Natural killer cell (primary cell): Measurements from ENCODE around the gene CDC16. TPM values are rescaled to one million over a fixed set of nuclear protein-coding genes. Genes with fewer than 3 reads are reported as not detected.

Source experiments
- ATAC-seq, 3 donors: fragments of 150-1000 bp in 2 of 3; fragments of 200-7000 bp in 1 of 3; cut with Tn5 transposase; 1 replicate in 1 of 3; 2 replicates in 2 of 3; pipeline ENCODE4 v1.10.0; 2021; ENCODE audit warnings: mild to moderate bottlenecking in 2 of 3, moderate library complexity in 2 of 3
- DNase-seq, 2 donors: peaks; one replicate each; pipeline versions ENCODE4 v3.0.0 to v3.0.0-alpha.2; 2013 to 2021; ENCODE audit warnings: mixed read lengths in 1 of 2
- H3K27ac ChIP-seq: one replicate; pipeline ENCODE4 v1.5.1; 2013; ENCODE audit warnings: mild to moderate bottlenecking, low read length
- H3K27me3 ChIP-seq: one replicate; pipeline ENCODE4 v1.6.1; 2013; ENCODE audit warnings: low read length; ENCODE audit not compliant: control insufficient read depth, insufficient read depth
- H3K36me3 ChIP-seq: one replicate; pipeline ENCODE4 v1.6.1; 2013; ENCODE audit warnings: low read length; ENCODE audit not compliant: control insufficient read depth, insufficient read depth
- H3K4me1 ChIP-seq: one replicate; pipeline ENCODE4 v1.6.1; 2013; ENCODE audit warnings: low read length; ENCODE audit not compliant: control insufficient read depth, insufficient read depth
- H3K4me3 ChIP-seq: one replicate; pipeline ENCODE4 v1.5.1; 2013; ENCODE audit warnings: low read length
- H3K9me3 ChIP-seq: one replicate; pipeline ENCODE4 v1.6.1; 2013; ENCODE audit warnings: low read length; ENCODE audit not compliant: control insufficient read depth, insufficient read depth
- H3K27ac Mint-ChIP-seq, 2 donors: one replicate each; pipeline ENCODE4 v1.8.0; 2022; ENCODE audit warnings: mild to moderate bottlenecking in 2 of 2, mixed read lengths in 2 of 2, moderate library complexity in 1 of 2
- H3K27me3 Mint-ChIP-seq, 2 donors: one replicate each; pipeline ENCODE4 v1.8.0; 2022; ENCODE audit warnings: low read depth in 2 of 2, mixed read lengths in 2 of 2
- H3K36me3 Mint-ChIP-seq: one replicate; pipeline ENCODE4 v1.8.0; 2022; ENCODE audit warnings: mixed read lengths
- H3K4me1 Mint-ChIP-seq, 2 donors: one replicate each; pipeline ENCODE4 v1.8.0; 2022; ENCODE audit warnings: mixed read lengths in 2 of 2
- H3K4me3 Mint-ChIP-seq: one replicate; pipeline ENCODE4 v1.8.0; 2022; ENCODE audit warnings: mild to moderate bottlenecking, moderate library complexity, mixed read lengths
- H3K9me3 Mint-ChIP-seq, 2 donors: one replicate each; pipeline ENCODE4 v1.8.0; 2022; ENCODE audit warnings: mixed read lengths in 2 of 2
- CTCF ChIP-seq: fragments of 200-600 bp; IDR thresholded peaks from one replicate; pipeline ENCODE4 v1.8.0; 2022; ENCODE audit warnings: antibody characterized with exemption
- WGBS: methylation state at CpG from one replicate; pipeline ENCODE4 v1.1.7; 2013; ENCODE audit warnings: missing lambda C conversion rate; ENCODE audit not compliant: insufficient coverage; 5-methylcytosine and 5-hydroxymethylcytosine counted together
- intact Hi-C: fragments of 100-400 bp; cut with micrococcal nuclease; formaldehyde crosslinking; loops from one replicate; pipeline ENCODE4 v1.14.2; 2022
- total RNA-seq, 4 donors: library from RNA; stranded (reverse); fragments of 120-200 nt in 1 of 4; gene quantifications; one replicate each; pipeline versions ENCODE4 v1.2.3 to v1.2.4, GENCODE V29; 2013 to 2022

Gene CDC16
- total RNA-seq, 3 donors from 2014 or later (not counting 1 experiment from before 2014, with no cell fraction given) = 61.4 to 75.9 (median 70.7) TPM

DNA sequence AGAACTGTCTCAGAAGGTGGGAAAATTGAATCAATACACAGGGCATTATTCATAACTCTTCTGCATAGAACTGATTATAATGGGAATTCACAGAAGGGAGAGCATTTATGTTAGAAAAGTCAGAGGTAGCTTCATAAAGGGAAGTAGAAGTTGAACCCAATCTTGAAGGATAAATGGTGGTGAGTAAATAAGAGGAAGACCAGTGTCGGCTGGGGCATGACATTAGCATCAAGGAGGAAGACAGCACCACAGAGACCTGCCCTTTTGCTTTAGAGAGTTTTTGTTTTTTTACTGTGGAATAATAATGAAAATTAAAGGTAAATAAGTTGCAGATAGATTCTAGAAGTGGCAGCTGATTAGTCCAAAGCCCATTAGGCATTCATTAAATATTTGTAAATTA, 21.9 kb downstream of the CDC16 start:
- no peak for TF ChIP-seq CTCF
- Histone ChIP-seq H3K4me1 (peaks cover 13% of the 10 kb centered on the region), H3K4me3 (no peak overlapping the region), H3K27ac (no peak overlapping the region), H3K27me3 (no peaks in the 10 kb centered on the region), H3K36me3 (peaks cover 84% of the 10 kb centered on the region), H3K9me3 (no peaks in the 10 kb centered on the region)
- Mint-ChIP-seq H3K36me3 (peaks cover 45% of the 10 kb centered on the region), H3K27ac (peak overlapping the region; percentile 25 to 46), H3K4me1 (peaks cover 24 to 58% of the 10 kb centered on the region in 2 donors), H3K27me3 (no peaks in the 10 kb centered on the region), H3K4me3 (no peak overlapping the region), H3K9me3 (no peaks in the 10 kb centered on the region)
- no peak for ATAC-seq
- 61% methylated on average over 1 of the region's 1 CpG for WGBS
- DNase-seq = no peak
- intact Hi-C loops = no loop called here

DNA sequence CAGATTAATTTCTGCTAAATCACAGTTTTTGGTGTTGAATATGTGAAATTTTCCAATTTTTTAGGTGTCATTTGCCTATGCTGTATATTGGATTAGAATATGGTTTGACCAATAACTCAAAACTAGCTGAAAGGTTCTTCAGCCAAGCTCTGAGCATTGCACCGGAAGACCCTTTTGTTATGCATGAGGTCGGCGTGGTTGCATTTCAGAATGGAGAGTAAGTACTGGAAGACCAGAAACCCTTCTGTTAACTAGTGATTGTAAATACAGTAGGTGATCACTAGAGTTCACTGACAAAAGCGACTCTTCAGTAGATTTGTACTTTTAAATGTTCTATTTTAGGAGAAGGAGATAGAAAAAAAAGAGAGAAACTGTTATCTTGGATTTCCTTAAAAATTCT, 22.3 kb downstream of the CDC16 start:
- no peak for TF ChIP-seq CTCF
- Mint-ChIP-seq H3K27me3 (no peaks in the 10 kb centered on the region), H3K4me1 (peaks cover 28 to 57% of the 10 kb centered on the region in 2 donors), H3K9me3 (no peaks in the 10 kb centered on the region), H3K36me3 (peaks cover 46% of the 10 kb centered on the region), H3K4me3 (no peak overlapping the region), H3K27ac (no peak overlapping the region)
- Histone ChIP-seq H3K27me3 (no peaks in the 10 kb centered on the region), H3K4me1 (peaks cover 16% of the 10 kb centered on the region), H3K27ac (no peak overlapping the region), H3K36me3 (peaks cover 80% of the 10 kb centered on the region), H3K4me3 (no peak overlapping the region), H3K9me3 (no peaks in the 10 kb centered on the region)
- intact Hi-C loops = no loop called here
- WGBS = 86% methylated on average over 4 of the region's 4 CpGs
- ATAC-seq (no peak), DNase-seq (no peak)

DNA sequence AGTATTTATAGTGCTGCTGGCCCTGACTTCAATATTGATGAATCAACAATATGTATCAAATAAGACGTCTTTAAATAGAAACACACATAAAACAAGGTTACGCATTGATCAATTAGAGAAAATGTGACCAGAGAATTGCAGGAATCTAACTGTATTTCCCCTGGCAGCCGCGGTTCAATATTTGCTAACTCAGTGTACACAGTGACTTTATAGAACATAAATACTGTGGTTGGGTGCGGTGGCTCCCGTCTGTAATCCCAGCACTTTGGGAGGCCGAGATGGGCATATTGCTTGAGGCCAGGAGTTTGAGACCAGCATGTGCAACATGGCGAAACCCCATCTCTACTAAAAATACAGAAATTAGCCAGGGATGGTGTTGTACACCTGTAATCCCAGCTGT, 23.9 kb downstream of the CDC16 start:
- TF ChIP-seq CTCF = no peak
- DNase-seq (no peak), ATAC-seq (no peak)
- 98% methylated on average over 8 of the region's 8 CpGs for WGBS
- intact Hi-C loops = no loop called here
- Histone ChIP-seq H3K36me3 (peaks cover 74% of the 10 kb centered on the region), H3K27ac (no peak overlapping the region), H3K4me1 (peaks cover 30% of the 10 kb centered on the region), H3K9me3 (no peaks in the 10 kb centered on the region), H3K27me3 (no peaks in the 10 kb centered on the region), H3K4me3 (no peak overlapping the region)
- no peaks in the 10 kb centered on the region for H3K27me3 Mint-ChIP-seq
- no peak overlapping the region for H3K4me3 Mint-ChIP-seq
- H3K36me3 Mint-ChIP-seq = peaks cover 44% of the 10 kb centered on the region
- H3K4me1 Mint-ChIP-seq = peaks cover 43 to 71% of the 10 kb centered on the region in 2 donors
- H3K27ac Mint-ChIP-seq = no peak overlapping the region
- H3K9me3 Mint-ChIP-seq = no peaks in the 10 kb centered on the region

DNA sequence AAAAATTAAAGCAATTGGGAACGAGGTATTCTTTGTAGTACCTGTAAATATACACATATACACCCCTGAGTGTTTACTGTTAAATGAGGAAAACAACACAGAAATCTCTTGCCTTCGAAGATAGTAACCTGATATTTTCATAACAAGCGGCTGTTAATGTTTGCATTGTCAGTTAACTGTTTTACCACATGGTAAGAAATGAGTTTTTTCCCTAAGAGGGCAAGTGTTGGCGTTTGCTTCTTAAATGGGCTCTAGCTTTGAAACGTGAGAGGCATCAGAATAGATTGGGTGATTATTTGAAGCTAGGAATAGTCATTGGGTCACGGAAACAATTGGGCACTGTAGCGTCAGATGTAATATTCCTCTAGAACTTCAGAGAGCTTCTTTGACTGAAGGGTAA, 24.7 kb downstream of the CDC16 start:
- Histone ChIP-seq H3K27me3 (no peaks in the 10 kb centered on the region), H3K36me3 (peaks cover 69% of the 10 kb centered on the region), H3K4me1 (peaks cover 38% of the 10 kb centered on the region), H3K9me3 (no peaks in the 10 kb centered on the region), H3K4me3 (no peak overlapping the region), H3K27ac (no peak overlapping the region)
- Mint-ChIP-seq H3K4me1 (peaks cover 51 to 66% of the 10 kb centered on the region in 2 donors), H3K27me3 (no peaks in the 10 kb centered on the region), H3K27ac (no peak overlapping the region), H3K36me3 (peaks cover 38% of the 10 kb centered on the region), H3K9me3 (no peaks in the 10 kb centered on the region), H3K4me3 (no peak overlapping the region)
- ATAC-seq (no peak), DNase-seq (no peak)
- intact Hi-C loops = no loop called here
- WGBS = 91% methylated on average over 5 of the region's 7 CpGs
- TF ChIP-seq CTCF = no peak
